Activated CD4-positive, alpha-beta T cell treated with anti-CD3 and anti-CD28 coated beads, Interleukin-2, amount 50 U/mL, for 48 hours (primary cell): ENCODE measurements around the gene SCAI.
"Not testable (repeated sequence)": the region's sequence is repeated elsewhere in the genome, so short reads cannot be mapped to it uniquely, and the experiment has no call there.

ENCODE experiments used
- DNase-seq, 2 experiments: peaks; one replicate each; pipeline ENCODE4 v3.0.0-alpha.2; 2020

The SCAI gene

DNA sequence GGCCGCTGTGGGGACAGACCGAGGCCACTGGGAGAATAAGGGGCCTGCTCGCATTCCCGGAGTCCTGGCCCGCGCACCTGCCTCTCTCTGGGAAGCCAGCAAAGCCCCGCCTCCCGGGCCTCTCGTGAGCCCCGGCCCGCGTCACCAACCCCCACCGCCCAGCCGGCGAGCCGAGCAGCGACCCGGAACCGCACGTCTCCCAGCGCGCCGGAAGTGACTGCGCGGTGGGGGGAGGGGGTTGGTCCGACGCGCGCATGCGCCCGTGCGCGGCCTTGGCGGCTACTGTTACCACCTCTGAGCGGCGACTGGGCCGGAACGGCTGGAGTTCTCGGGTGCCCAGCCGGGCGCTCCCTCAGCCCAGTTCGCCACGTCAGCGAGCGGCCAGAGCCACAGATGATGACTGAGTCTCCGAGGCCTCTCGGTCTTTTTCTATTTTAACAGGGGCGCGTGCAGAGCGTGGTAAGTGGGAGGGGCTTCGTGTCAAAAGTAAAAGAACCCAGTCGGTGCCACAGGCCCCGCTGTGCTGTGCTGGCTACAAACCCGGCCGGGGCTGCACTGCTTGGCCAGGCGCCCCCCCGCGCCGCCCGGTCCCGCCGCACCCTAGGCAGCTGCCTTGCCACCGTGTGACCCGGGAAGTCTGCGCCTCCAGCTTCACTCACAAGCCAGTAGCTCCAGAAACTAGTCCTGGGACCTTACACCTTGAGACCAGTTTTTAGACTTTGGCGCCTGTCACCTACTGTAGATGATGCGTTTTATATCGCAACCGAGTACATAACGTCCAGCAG, 202.2 kb downstream of the SCAI start, which contains the start of gene GOLGA1:
Gene GOLGA1 (minus strand): TSS at position 190 of the 785 bp plus-strand sequence. CDS start 2,372 bp downstream, outside the sequence.
- peak; percentile 92 to 94 for DNase-seq

DNA sequence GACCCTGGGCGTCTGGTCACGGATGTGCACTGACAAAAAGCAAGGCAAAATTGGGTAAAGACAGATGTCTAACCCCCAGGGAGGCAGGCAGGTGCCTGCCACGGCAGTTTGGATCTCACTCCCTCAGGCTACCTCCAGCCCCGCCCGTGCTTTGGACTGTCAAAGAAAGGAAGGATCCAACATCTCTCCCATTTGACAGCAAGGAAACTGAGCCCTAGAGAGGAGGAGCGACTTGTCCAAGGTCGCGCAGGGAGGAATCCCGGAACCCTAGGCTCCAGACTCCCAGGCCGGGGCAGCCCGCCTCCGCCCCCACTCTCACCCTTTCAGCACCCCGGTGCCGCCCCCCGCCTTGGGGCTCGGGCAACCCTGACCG, 202.8 kb downstream of the SCAI start:
- no peak for DNase-seq

DNA sequence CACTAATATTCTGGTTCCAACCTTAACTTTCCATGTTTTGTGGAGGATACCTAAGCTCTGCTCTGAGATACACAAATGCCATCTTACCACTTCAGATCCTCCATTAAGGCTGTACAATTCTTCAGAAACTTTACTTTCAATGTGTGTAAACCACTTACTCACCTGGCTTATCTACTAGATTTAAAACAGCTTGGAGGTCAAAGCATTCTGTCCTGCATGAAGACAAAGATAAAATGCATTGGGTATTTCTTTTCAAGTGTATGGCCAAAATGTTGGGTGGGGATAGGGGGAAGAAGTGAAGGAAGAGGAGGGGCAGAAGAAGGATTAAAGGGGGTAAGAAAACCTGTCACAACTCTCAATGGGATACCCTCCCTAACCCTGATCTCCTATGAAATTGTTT, 203.4 kb downstream of the SCAI start:
- DNase-seq: no peak

DNA sequence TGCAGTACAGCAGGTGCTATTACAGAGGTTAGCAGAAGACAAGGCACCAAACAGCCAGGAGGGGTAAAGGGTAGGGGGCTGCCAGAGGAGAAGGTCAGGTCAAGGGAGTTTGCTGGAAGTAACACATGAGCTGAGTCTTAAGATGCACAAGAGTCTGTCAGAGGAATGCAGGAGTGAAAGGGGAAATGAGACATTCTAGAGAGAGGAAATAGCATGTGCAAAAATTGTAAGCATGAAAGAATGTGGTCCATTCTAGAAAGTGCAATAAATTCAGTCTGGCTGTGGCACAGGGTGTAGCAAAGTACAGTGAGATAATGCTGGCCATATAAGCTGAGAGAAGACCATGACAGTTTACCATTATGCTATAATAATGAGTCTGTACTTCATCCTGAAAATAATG, 209.0 kb downstream of the SCAI start:
- no peak for DNase-seq

DNA sequence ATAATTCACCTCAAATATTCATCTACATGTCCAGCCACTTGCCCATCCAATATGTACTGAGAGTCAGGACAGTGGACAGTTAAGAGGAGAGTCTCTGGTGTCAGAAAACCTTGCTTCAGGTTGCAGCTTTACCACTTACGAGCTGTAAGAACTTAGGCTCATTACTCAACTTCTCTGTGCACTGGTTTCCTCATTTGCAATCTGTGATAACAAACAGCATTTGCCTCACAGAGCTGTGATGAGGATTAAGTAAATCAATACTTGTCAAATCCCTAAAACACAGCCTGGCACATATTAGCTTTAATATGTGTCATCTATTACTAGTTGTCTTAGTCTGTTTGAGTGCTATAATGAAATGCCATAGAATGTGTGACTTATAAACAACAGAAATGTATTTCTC, 211.0 kb downstream of the SCAI start:
- no peak for DNase-seq

DNA sequence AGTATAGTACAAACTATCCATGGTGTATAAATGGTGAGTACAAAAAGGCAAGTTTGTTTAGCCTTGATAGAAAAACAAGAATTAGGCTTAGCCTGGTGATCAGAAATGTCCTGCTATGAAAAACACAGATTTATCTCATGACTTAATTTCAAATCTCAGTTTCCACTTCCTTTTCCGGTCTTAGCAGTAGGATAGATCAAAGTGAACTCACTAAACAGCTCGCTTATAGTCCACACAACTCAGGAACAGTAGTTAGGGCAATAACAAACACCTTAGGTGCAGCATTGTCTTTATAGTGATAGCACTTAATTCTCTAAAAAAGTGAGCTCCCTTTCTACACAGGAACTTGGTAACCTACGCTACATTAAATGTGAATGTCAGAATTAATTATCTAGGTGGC, 213.9 kb downstream of the SCAI start:
- DNase-seq: no peak

DNA sequence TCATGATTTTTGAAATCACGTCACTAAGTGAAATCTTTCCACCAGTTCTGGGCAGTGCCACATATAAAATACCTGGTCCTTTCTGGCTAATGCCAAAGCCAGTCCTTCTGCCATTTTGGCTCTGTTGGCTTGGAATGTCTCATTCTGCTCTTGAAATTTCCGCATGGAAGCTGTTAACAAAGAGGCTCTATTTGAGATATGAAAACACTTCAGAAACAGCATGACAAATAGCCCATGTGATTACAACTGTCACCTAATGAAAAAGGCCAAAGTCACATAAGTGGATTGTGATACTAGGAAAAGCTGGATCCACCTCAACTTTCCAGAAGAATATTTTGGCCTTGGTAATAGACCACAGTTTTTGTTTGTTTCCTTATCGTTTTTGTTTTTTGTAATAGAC, 215.2 kb downstream of the SCAI start:
- no peak for DNase-seq

DNA sequence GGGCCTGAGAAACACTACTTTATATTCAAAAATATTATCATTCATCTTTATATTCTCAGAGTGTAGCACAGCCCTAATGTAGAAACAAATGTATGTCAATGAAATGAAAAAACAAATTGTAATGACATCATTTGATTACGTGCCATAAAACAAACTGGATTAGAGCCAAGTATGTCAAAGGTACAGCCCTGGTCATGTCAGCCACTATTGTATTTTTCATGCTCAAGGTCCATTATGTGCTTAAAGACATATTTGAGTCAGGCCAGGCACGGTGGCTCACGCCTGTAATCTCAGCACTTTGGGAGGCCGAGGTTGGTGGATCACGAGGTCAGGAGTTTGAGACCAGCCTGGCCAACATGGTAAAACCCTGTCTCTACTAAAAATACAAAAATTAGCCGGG, 222.9 kb downstream of the SCAI start:
- DNase-seq: not testable (repeated sequence)

DNA sequence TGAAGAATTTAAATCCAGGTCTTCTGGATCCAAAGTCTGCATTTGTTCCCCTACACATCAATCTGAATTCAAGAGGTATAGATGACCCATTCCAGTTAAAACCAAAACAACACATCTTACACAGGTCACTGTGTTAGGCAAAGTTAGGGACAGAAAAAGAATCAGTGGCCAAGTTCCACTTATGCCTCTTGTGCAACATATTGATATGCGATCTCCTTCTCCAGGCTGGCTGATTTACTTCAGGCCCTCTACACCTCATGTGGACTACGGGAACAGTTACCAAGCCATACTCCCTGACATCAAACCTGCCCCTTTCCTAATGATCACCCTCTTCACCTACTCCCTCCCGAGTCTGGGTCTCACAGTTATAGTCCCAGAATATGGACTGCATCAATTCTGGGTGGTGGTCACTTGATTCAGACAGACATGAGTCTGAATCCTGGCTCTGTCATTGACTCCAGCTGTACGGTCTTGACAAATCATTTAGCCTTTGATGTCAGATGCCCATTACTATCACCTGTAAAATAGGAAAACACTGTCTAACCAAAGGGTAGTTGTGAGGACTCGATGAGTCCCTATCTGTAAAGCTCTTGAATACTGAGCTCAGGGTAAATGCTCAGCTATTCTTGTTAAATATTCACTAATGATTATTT, 228.4 kb downstream of the SCAI start:
- DNase-seq: no peak

DNA sequence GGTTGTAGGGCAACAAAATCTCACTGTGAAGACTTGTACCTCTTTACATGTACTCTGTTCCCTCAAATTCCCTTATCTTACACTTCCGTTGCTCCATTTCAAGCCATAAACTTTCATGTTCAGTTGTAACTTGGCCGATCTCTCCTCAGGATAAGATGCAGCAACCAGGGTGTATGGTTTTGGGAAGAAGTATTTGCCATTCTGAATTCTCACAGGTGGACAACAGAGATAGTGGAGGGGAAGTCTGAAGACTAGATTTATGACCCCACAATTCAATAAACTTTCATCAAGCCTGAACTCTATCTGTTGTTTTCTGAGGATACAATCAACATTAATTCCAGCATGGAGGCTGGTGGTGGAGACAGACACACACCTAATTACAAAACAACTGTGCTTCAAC, 229.9 kb downstream of the SCAI start:
- DNase-seq: no peak

DNA sequence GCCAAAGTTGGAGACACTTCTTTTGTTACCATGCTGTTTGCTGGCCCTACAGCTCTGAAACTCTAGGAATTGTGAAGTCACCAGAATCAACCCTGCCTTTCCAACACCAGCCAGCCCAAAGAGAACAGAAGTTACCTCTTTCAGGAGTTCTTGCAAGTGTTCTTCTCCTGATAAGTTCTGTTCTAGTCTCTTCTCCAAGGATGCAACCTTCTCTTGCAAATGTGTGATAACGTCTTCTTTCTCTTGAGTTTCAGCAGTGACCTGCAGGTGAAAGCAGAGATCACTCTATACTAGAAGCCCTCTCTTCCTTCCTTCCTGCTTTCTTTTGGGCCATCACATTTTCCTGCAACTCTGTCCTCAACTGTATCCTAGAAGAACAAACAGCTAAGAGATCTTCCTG, 231.6 kb downstream of the SCAI start:
- no peak for DNase-seq

DNA sequence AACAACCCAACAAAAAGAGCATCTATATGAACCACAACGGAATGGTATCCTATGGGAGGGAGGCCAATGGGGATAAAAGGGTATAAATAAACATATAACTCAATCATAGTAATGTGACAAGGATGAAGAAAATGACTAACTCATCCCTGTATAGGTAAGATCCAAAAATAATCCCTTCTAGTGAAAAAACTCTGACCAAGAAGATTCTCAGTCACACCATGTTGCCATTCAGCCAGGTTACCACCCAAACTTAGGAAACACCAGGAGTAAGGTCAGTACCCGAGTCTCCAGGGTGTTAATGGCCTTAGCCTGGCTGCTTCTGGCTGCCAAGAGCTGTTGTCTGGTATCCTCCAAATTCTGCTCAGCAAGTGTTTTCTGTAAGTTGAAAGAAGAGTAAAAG, 235.2 kb downstream of the SCAI start:
- DNase-seq: no peak

DNA sequence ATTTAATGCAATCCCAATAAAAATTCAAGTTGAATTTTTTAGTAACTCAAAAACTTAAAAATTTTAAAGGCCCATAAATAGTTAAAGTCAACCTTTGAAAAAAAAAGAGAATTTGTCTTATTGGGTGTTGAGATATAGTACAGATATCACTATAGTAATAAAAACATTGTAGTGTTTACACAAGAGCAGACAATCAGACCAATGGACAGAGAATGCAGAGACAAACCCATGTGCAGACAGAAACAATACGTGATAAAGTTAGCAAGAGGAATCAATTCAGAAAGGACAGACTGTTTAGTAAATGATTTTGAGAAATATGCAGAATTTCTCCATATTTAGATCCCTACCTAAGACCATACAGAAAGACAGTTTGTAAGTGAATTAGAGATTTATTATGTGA, 236.4 kb downstream of the SCAI start:
- no peak for DNase-seq

DNA sequence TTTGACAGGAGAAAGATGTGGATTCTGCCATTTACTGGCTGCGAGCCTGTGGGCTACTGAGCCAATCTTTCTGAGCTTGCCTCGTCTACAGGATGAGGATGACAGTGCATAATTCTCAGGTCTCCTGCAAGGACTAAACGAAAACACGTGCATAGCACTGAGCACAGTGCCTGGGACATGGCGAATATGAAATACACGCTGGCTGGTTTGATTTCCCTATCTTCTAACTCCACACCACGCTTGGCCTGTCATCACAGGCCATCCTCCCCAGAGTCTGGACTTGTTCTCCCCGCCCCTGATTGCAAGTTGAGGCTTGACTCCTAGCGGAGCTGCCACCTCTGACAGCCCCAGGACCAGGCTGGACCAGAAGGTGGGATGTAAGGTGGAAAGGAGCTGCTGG, 243.5 kb downstream of the SCAI start:
- no peak for DNase-seq

DNA sequence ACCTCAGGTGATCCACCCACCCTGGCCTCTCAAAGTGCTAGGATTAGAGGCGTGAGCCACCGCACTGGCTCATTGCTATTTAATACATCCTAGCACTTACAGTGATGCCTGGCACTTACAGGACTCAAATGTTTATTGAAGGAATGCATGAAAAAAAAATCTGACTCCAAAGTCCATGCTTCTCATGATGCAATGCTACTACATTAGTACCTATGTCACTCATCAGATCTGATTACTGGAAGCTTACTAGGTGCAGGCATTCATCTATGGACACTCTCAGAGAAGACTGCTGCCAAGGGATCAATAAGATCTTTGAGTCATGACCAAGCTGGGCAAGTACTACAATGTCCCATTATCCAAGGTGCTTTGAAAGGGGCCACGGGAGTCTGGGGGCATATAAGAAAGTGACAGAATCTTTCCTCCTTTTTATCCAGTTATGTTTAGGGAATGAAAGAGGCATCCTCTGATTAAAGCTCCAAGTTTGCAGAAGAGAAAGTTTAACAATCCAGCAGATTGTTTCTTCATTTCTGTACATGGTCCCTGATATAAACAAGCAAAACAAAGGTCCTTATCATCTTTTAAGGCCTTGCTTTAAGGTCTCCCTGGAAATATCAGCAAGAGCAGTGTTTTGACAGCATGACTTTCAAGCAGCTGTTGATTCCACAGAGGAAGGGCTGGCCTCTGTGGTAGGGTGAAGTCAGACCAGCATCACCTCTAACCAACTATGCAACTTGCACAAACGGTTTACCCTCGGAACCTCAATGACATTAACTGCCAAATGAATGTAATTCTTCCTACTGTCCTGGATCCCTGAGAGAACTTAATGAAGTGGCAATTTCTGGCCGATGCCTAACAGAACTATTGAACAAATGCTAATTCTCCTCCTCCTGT, 245.5 kb downstream of the SCAI start:
- no peak for DNase-seq

DNA sequence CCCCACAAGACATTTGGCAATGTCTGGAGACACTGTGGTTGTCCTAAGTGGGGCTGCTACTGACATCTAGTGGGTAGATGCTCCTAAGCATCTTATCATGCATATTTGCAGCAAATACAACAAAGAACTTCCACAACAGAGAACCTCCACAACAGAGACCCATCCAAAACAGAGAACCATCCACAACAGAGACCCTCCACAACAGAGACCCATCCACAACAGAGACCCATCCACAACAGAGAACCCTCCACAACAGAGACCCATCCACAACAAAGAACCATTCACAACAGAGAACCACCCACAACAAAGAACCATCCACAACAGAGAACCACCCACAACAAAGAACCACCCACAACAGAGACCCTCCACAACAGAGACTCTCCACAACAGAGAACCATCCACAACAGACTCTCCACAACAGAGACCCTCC, 248.6 kb downstream of the SCAI start:
- no peak for DNase-seq

DNA sequence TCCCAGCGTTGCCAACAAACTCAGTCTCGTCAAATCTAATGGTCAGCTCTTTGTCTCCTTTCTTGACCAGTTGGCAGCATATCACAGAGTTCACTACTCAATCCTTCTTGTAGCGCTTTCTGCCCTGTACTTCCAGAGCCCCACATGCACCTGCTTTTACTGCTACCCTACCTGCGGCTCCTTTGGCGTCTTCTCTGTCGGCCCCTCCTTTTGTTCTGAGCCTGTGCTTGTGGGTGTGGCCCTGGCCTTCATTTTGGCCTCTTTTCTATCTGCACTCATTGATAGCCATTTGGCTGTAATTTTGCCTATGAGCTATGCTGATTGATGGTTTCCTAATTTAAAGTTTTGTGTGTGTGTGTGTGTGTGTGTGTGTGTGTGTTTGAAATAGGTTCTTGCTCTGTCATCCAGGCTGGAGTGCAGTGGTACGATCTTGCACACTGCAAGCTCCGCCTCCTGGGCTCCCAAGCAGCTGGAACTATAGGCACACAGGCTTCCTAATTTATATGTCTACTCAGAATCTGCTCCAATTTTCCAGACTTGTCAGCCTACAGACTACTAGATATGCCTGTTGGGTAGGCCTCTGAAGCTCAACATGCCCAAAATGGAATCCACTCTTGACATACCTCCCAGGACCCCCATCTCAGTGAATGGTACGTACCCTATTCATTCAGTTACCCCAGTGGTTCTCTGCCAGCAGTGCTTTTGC, 249.1 kb downstream of the SCAI start:
- DNase-seq: no peak
